Fibroblast of pulmonary artery (primary cell): ENCODE measurements around the gene CADM1.

Source experiments
- DNase-seq: peaks from one replicate; pipeline ENCODE4 v3.0.0-alpha.2; 2010; ENCODE audit warnings: low read depth
- H3K4me3 ChIP-seq: replicated peaks from 2 replicates; pipeline ENCODE4 v1.5.1; 2011; ENCODE audit warnings: low read depth, mild to moderate bottlenecking, control low read depth, low read length, moderate library complexity
- CTCF ChIP-seq: IDR thresholded peaks from 2 replicates; pipeline ENCODE4 v1.5.1; 2011; ENCODE audit warnings: mild to moderate bottlenecking, control low read depth, low read length, inconsistent platforms; ENCODE audit errors: missing control alignments

The CADM1 gene

DNA sequence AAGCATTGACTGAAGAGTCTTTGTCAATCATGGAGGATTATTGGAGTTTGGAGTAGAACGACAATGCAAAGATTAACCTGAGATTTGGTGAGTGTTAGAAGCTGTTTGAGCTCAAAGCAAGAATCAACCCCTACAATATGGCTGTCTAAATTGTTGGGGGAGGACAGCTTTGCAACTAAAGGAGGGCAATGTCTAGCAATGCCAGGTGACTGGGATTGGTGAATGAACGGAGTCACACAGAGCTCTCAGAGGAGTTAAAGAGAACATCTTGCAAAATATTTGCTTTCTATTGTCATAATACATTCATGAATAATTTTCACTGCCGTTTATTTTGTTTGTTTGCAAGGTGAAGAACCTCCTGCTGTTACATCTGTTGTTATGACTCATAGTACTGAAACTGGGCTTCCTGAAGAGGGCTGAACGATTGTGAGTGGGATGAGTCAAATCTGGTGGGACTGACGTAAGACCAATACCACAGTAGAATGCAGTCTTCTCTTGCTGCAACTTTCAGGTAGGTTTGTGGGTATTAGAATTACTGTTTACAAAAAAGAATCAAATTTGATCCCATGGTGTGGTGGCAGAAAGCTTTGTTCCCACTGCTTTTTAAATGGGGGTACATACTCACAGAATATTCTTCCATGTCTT is 281.9 kb downstream of the CADM1 start:
- TF ChIP-seq CTCF = no peak
- H3K4me3 ChIP-seq = no peak overlapping the region
- DNase-seq = peak; percentile 23

DNA sequence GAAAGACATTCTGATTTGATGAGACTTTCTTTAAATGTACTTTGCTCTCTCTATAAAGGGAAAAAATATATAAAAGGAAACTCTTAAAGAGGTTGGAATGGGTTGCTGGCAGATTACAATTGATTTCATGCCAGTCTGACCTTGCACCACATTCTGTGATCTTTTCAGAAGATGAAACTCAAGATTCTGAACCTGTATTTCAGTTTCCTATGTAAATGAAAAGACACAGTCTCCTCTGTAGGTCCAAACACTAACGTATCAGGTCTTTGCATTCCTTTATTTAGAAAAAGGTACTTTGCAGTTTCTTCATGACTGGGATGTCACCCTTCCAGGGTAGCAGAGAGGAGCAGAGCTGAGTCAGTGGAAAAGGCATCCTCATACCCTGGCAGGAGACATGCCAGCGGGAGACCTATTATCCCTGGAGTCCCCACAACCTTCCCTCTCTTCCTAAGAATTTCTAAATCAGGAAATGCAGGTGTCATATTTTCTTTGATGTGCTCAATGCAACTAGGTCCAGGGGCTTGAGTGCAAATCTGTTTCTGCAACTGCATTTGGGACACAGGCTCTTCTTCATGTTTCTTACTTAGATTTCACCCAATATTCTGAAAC is 282.6 kb downstream of the CADM1 start:
- no peak for DNase-seq
- no peak for TF ChIP-seq CTCF
- no peak overlapping the region for H3K4me3 ChIP-seq

- no peak for TF ChIP-seq CTCF
- DNase-seq = no peak
- no peak overlapping the region for H3K4me3 ChIP-seq
These were observed 283.3 kb downstream of the CADM1 start for GRCh38 chr11:115220911-115221310.

DNA sequence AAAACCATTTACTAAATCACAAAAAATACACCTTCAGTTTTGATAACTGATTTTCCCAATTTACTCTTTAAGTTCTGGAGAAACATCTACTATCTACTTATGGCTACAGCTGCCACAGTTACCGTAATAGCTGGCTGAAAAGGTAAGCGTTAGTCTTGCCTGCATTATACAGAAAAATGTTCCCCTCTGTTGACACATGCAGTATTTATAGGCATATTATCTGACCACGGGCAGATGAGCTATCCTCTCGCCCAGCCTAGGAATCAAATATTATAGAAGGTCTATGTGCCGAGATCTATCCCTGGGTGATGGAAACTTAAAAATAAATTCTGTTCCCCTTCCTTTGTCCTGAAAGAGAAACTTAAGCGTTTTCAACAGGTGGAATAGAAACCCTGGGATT is 283.8 kb downstream of the CADM1 start:
- no peak for DNase-seq

GRCh38 chr11:115219376-115219775 is 284.8 kb downstream of the CADM1 start:
- no peak overlapping the region for H3K4me3 ChIP-seq
- no peak for DNase-seq
- TF ChIP-seq CTCF = no peak

More for the DNA sequence above, 283.8 kb downstream of the CADM1 start:
- no peak for TF ChIP-seq CTCF
- no peak overlapping the region for H3K4me3 ChIP-seq

- H3K4me3 ChIP-seq = no peak overlapping the region
- no peak for TF ChIP-seq CTCF
These were observed 286.4 kb downstream of the CADM1 start for GRCh38 chr11:115217726-115218311.

More at GRCh38 chr11:115217726-115218311, 286.4 kb downstream of the CADM1 start:
- DNase-seq = no peak
